ENCODE results near the gene NFATC3.

NFATC3 gene

GRCh38 chr16:68085259-68086071 lies at the start of gene NFATC3:
TSS of gene NFATC3 (plus strand) at chr16:68085370. CDS start at chr16:68085682, 312 bp downstream.
- DNase-seq (ENCODE audit: low read depth in 2 of 2): peak; percentile 97 to 100

- DNase-seq (ENCODE audit: low read depth in 2 of 2): no peak
Measured at GRCh38 chr16:68037841-68038597, 47.2 kb upstream of the NFATC3 start.

GRCh38 chr16:68040506-68041288 lies 44.5 kb upstream of the NFATC3 start:
- peak; percentile 74 to 83 for DNase-seq (ENCODE audit: low read depth in 2 of 2)

- DNase-seq (ENCODE audit: low read depth in 2 of 2): no peak
Measured at GRCh38 chr16:68041783-68042182, 43.4 kb upstream of the NFATC3 start.

GRCh38 chr16:68046106-68046505 lies 39.1 kb upstream of the NFATC3 start:
- DNase-seq (ENCODE audit: low read depth in 2 of 2): no peak

- no peak for DNase-seq (ENCODE audit: low read depth in 2 of 2)
Measured at GRCh38 chr16:68047987-68048386, 37.2 kb upstream of the NFATC3 start.

GRCh38 chr16:68049449-68049848 lies 35.7 kb upstream of the NFATC3 start:
- DNase-seq (ENCODE audit: low read depth in 2 of 2): no peak

GRCh38 chr16:68055395-68055794 lies 29.8 kb upstream of the NFATC3 start:
- DNase-seq (ENCODE audit: low read depth in 2 of 2): no peak

- DNase-seq (ENCODE audit: low read depth in 2 of 2): no peak
Measured at GRCh38 chr16:68059804-68060203, 25.4 kb upstream of the NFATC3 start.

GRCh38 chr16:68061396-68061795 lies 23.8 kb upstream of the NFATC3 start:
- no peak for DNase-seq (ENCODE audit: low read depth in 2 of 2)

- no peak for DNase-seq (ENCODE audit: low read depth in 2 of 2)
Measured at GRCh38 chr16:68062910-68063393, 22.2 kb upstream of the NFATC3 start.

GRCh38 chr16:68064791-68065365 lies 20.3 kb upstream of the NFATC3 start:
- DNase-seq (ENCODE audit: low read depth in 2 of 2): peak; percentile 47 to 54

GRCh38 chr16:68065716-68066305 lies 19.4 kb upstream of the NFATC3 start:
- no peak for DNase-seq (ENCODE audit: low read depth in 2 of 2)

- no peak for DNase-seq (ENCODE audit: low read depth in 2 of 2)
Measured at GRCh38 chr16:68066763-68067162, 18.4 kb upstream of the NFATC3 start.

- DNase-seq (ENCODE audit: low read depth in 2 of 2): no peak
Measured at GRCh38 chr16:68068926-68069325, 16.2 kb upstream of the NFATC3 start.

GRCh38 chr16:68069511-68070248 lies 15.5 kb upstream of the NFATC3 start:
- no peak for DNase-seq (ENCODE audit: low read depth in 2 of 2)

- no peak for DNase-seq (ENCODE audit: low read depth in 2 of 2)
Measured at GRCh38 chr16:68070249-68070730, 14.9 kb upstream of the NFATC3 start.

- no peak for DNase-seq (ENCODE audit: low read depth in 2 of 2)
Measured at GRCh38 chr16:68070806-68071517, 14.2 kb upstream of the NFATC3 start.

GRCh38 chr16:68071518-68071901 lies 13.7 kb upstream of the NFATC3 start:
- DNase-seq (ENCODE audit: low read depth in 2 of 2): no peak

Measured in stimulated activated CD8-positive, alpha-beta memory T cell treated with anti-CD3 and anti-CD28 coated beads, Interleukin-7, amount 100 ng/mL, for 4 hours (primary cell).